HepG2 (cell line): ENCODE data around the gene PCDHGC5. TPM values are rescaled to one million over a fixed set of nuclear protein-coding genes. Genes with fewer than 3 reads are reported as not detected.

Experiments
- CEBPG ChIP-seq: IDR thresholded peaks from 2 replicates; pipeline ENCODE4 v1.6.1; 2016
- CENPX ChIP-seq: sonication (generic); formaldehyde crosslinking; IDR thresholded peaks from 2 replicates; pipeline ENCODE4 v1.9.0; 2021; ENCODE audit warnings: mild to moderate bottlenecking, missing genetic modification reagents, moderate library complexity
- KDM4B ChIP-seq: sonication (generic); formaldehyde crosslinking; IDR thresholded peaks from 2 replicates; pipeline ENCODE4 v1.4.0; 2020; ENCODE audit warnings: missing genetic modification reagents
- NR2F1 ChIP-seq, 2 experiments: fragments of 450-650 bp in 1 of 2; formaldehyde crosslinking in 1 of 2; IDR thresholded peaks; 2 replicates each; pipeline versions ENCODE4 v1.5.0 to v1.6.1; 2016 to 2020; ENCODE audit warnings: mild to moderate bottlenecking in 1 of 2, missing compliant biosample characterization in 1 of 2, missing genetic modification reagents in 1 of 2, moderate library complexity in 1 of 2
- NR2F6 ChIP-seq, 2 experiments: IDR thresholded peaks; 2 replicates each; pipeline ENCODE4 v1.6.1; 2016; ENCODE audit warnings: antibody characterized with exemption in 1 of 2, mild to moderate bottlenecking in 1 of 2
- ZNF552 ChIP-seq: sonication (generic); formaldehyde crosslinking; IDR thresholded peaks from 2 replicates; pipeline ENCODE4 v1.9.0; 2022; ENCODE audit warnings: missing genetic modification reagents, mild to moderate bottlenecking, borderline replicate concordance
- ZNF670 ChIP-seq: sonication (generic); formaldehyde crosslinking; IDR thresholded peaks from 2 replicates; pipeline ENCODE4 v1.8.0; 2022; ENCODE audit warnings: mild to moderate bottlenecking, missing genetic modification reagents, borderline replicate concordance
- polyA plus RNA-seq, 8 experiments: library from polyadenylated mRNA; depleted of rRNA in 3 of 8; stranded (reverse) in 7 of 8; unstranded in 1 of 8; fragments of >200 nt; fragmentation: Illumina TruSeq in 4 of 8; extraction: Trizol in 4 of 8; gene quantifications; 2 replicates each; pipeline versions ENCODE4 v1.2.1 to v1.2.3, GENCODE V29; 2011 to 2016; ENCODE audit warnings: low read depth in 4 of 8, missing spikeins in 1 of 8, mixed read lengths in 1 of 8; ENCODE audit not compliant: insufficient read depth in 1 of 8
- total RNA-seq, 5 experiments: library from RNA; depleted of rRNA; stranded (reverse); fragments of >200 nt; fragmentation: Illumina TruSeq; extraction: Trizol; gene quantifications; 2 replicates each; pipeline ENCODE4 v1.2.3, GENCODE V29; 2016; ENCODE audit warnings: low read depth in 1 of 5
- TF ChIP-seq, protein P1 (sequence below): sonication (generic); formaldehyde crosslinking; IDR thresholded peaks from 2 replicates; pipeline ENCODE4 v1.4.0; 2020; ENCODE audit warnings: mild to moderate bottlenecking, missing genetic modification reagents
- TF ChIP-seq, protein P2 (sequence below): IDR thresholded peaks from 2 replicates; pipeline ENCODE4 v1.4.0; 2020; ENCODE audit warnings: mild to moderate bottlenecking, missing genetic modification reagents
- TF ChIP-seq, protein P3 (sequence below), 2 experiments: sonication (generic) in 1 of 2; formaldehyde crosslinking in 1 of 2; IDR thresholded peaks; 2 replicates each; pipeline versions ENCODE4 v1.6.1 to v1.9.0; 2014 to 2022; ENCODE audit warnings: antibody characterized with exemption in 1 of 2, borderline replicate concordance in 1 of 2, inconsistent platforms in 1 of 2, low read depth in 1 of 2, missing genetic modification reagents in 1 of 2
- TF ChIP-seq, protein P4 (sequence below): sonication (generic); formaldehyde crosslinking; IDR thresholded peaks from 2 replicates; pipeline ENCODE4 v1.4.0; 2020; ENCODE audit warnings: missing genetic modification reagents, mild to moderate bottlenecking, borderline replicate concordance
- TF ChIP-seq, protein P5 (sequence below): sonication (generic); formaldehyde crosslinking; conservative IDR thresholded peaks from 2 replicates; pipeline ENCODE4 v1.4.0; 2020; ENCODE audit warnings: missing genetic modification reagents

The PCDHGC5 gene
- total and polyA plus RNA-seq, 2 of the 13 experiments (the other 11 are each of a cell fraction or from before 2014, with no cell fraction given): 0.03 TPM; not detected in 1

DNA sequence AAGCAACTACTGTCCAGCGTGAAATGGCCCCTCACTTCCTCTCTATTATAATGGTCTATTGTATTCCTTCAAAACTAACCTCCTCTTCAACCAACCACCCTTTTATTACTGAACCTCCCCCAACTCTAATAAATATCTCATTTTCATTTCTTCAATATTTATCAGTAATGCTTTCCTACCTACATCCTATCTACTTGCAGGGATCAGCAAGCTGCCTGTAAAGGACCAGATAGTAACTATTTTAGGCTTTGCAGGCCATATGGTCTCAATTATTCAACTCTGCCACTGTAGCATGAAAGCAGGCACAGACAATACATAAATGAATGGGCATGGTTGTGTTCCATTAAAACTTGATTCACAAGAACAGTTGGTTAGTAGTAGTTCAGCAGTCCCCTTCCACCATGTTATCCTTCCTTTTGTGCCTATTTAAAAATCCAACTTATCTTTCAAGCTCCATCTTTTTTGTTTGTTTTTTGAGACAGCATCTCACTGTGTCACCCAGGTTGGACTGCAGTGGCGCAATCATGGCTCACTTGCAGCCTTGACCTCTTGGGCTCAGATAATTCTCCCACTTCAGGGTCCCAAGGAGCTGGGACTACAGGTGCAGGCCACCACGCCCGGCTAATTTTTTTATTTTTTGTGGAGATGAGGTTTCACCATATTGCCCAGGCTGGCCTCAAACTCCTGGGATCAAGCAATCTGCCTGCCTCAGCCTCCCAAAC is 45.8 kb downstream of the PCDHGC5 start (continued):
- TF ChIP-seq, protein P1, sequence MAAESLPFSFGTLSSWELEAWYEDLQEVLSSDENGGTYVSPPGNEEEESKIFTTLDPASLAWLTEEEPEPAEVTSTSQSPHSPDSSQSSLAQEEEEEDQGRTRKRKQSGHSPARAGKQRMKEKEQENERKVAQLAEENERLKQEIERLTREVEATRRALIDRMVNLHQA (CRISPR knock-in tag): no peak
- TF ChIP-seq, protein P2, sequence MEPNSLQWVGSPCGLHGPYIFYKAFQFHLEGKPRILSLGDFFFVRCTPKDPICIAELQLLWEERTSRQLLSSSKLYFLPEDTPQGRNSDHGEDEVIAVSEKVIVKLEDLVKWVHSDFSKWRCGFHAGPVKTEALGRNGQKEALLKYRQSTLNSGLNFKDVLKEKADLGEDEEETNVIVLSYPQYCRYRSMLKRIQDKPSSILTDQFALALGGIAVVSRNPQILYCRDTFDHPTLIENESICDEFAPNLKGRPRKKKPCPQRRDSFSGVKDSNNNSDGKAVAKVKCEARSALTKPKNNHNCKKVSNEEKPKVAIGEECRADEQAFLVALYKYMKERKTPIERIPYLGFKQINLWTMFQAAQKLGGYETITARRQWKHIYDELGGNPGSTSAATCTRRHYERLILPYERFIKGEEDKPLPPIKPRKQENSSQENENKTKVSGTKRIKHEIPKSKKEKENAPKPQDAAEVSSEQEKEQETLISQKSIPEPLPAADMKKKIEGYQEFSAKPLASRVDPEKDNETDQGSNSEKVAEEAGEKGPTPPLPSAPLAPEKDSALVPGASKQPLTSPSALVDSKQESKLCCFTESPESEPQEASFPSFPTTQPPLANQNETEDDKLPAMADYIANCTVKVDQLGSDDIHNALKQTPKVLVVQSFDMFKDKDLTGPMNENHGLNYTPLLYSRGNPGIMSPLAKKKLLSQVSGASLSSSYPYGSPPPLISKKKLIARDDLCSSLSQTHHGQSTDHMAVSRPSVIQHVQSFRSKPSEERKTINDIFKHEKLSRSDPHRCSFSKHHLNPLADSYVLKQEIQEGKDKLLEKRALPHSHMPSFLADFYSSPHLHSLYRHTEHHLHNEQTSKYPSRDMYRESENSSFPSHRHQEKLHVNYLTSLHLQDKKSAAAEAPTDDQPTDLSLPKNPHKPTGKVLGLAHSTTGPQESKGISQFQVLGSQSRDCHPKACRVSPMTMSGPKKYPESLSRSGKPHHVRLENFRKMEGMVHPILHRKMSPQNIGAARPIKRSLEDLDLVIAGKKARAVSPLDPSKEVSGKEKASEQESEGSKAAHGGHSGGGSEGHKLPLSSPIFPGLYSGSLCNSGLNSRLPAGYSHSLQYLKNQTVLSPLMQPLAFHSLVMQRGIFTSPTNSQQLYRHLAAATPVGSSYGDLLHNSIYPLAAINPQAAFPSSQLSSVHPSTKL (CRISPR knock-in tag): peak; percentile 48
- TF ChIP-seq, protein P3, sequence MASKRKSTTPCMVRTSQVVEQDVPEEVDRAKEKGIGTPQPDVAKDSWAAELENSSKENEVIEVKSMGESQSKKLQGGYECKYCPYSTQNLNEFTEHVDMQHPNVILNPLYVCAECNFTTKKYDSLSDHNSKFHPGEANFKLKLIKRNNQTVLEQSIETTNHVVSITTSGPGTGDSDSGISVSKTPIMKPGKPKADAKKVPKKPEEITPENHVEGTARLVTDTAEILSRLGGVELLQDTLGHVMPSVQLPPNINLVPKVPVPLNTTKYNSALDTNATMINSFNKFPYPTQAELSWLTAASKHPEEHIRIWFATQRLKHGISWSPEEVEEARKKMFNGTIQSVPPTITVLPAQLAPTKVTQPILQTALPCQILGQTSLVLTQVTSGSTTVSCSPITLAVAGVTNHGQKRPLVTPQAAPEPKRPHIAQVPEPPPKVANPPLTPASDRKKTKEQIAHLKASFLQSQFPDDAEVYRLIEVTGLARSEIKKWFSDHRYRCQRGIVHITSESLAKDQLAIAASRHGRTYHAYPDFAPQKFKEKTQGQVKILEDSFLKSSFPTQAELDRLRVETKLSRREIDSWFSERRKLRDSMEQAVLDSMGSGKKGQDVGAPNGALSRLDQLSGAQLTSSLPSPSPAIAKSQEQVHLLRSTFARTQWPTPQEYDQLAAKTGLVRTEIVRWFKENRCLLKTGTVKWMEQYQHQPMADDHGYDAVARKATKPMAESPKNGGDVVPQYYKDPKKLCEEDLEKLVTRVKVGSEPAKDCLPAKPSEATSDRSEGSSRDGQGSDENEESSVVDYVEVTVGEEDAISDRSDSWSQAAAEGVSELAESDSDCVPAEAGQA (IDR thresholded peaks at IDR 0.05; ENCODE audit: low read depth): no peak
- TF ChIP-seq, protein P3 (CRISPR knock-in tag; IDR thresholded peaks at IDR 0.05; ENCODE audit: borderline replicate concordance): no peak
- TF ChIP-seq CENPX (CRISPR knock-in tag): no peak
- no peak for TF ChIP-seq KDM4B (CRISPR knock-in tag)
- peak; percentile 69 for TF ChIP-seq CEBPG
- TF ChIP-seq NR2F1 (CRISPR knock-in tag; IDR thresholded peaks at IDR 0.05): peak in 1 of 2 experiments; percentile 46; a peak in 2 of 4 replicates
- no peak for TF ChIP-seq ZNF670 (CRISPR knock-in tag)
- no peak for TF ChIP-seq ZNF552 (CRISPR knock-in tag)
- TF ChIP-seq, protein P4, sequence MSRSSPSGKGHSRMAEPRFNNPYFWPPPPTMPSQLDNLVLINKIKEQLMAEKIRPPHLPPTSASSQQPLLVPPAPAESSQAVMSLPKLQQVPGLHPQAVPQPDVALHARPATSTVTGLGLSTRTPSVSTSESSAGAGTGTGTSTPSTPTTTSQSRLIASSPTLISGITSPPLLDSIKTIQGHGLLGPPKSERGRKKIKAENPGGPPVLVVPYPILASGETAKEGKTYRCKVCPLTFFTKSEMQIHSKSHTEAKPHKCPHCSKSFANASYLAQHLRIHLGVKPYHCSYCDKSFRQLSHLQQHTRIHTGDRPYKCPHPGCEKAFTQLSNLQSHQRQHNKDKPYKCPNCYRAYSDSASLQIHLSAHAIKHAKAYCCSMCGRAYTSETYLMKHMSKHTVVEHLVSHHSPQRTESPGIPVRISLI (CRISPR knock-in tag): no peak
- TF ChIP-seq, protein P5, sequence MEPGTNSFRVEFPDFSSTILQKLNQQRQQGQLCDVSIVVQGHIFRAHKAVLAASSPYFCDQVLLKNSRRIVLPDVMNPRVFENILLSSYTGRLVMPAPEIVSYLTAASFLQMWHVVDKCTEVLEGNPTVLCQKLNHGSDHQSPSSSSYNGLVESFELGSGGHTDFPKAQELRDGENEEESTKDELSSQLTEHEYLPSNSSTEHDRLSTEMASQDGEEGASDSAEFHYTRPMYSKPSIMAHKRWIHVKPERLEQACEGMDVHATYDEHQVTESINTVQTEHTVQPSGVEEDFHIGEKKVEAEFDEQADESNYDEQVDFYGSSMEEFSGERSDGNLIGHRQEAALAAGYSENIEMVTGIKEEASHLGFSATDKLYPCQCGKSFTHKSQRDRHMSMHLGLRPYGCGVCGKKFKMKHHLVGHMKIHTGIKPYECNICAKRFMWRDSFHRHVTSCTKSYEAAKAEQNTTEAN (CRISPR knock-in tag): no peak
- peak; percentile 57 for TF ChIP-seq NR2F6 (IDR thresholded peaks at IDR 0.05)
- peak; percentile 68 for TF ChIP-seq NR2F6 (CRISPR knock-in tag; IDR thresholded peaks at IDR 0.05)
